GM21786 (cell line): ENCODE data around the gene PRRC2B.
"Not testable (repeated sequence)": the region's sequence is repeated elsewhere in the genome, so short reads cannot be mapped to it uniquely, and the experiment has no call there.

Experiments
- ATAC-seq: cut with Tn5 transposase; IDR thresholded peaks from one replicate; pipeline ENCODE4 v1.9.1; 2021; ENCODE audit not compliant: unreplicated experiment

Gene PRRC2B

GRCh38 chr9:131385296-131385695, 8.6 kb upstream of the PRRC2B start:
- ATAC-seq: no peak

GRCh38 chr9:131386281-131386680, 7.6 kb upstream of the PRRC2B start:
- no peak for ATAC-seq

- ATAC-seq: no peak
These were observed 6.5 kb upstream of the PRRC2B start for GRCh38 chr9:131387394-131387793.

GRCh38 chr9:131391020-131391419, 2.9 kb upstream of the PRRC2B start:
- no peak for ATAC-seq

DNA sequence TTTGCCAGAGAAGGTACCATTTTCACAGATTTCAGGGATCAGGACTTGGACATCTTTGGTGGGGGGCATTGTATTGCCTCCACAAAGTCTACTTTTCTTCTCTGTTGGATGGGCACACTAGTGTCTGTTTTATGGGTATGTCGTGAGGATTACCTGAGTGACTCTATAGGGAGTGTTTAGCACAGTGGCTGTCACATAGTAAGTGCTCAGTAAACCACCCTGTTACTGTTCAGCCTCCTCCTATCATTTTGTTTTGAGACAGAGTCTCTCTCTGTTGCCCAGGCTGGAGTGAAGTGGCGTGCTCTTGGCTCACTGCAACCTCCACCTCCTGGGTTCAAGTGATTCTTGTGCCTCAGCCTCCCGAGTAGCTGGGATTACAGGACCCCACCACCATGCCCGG, 2.4 kb upstream of the PRRC2B start:
- ATAC-seq: no peak

GRCh38 chr9:131394464-131395156, 724 bp downstream of the PRRC2B start:
- no peak for ATAC-seq

GRCh38 chr9:131395157-131396098, 1.5 kb downstream of the PRRC2B start:
- no peak for ATAC-seq

GRCh38 chr9:131396099-131396479, 2.2 kb downstream of the PRRC2B start:
- ATAC-seq: not testable (repeated sequence)

- ATAC-seq: no peak
These were observed 2.7 kb downstream of the PRRC2B start for GRCh38 chr9:131396626-131397025.

GRCh38 chr9:131397100-131397790, 3.4 kb downstream of the PRRC2B start:
- ATAC-seq: no peak

DNA sequence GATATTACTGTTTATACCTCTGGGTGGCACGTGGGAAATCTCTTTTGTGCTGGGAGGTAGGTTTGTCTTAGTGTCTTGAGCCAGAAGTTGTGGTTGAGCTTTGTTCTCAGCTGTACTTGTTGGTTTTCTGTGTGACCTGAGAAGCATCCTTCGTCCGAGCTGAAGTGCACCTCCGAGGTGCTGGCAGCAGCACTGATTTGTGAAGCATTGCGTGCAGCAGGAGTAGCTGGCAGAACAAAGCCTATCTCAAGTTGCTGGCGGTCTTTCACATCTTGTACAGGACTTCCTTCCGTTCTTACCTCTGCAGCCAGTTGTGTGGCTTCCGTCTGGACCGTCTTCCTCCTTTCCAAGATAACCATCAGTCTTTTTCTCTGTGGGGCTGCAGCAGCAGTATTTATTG, 4.3 kb downstream of the PRRC2B start:
- ATAC-seq: no peak

GRCh38 chr9:131399972-131400371, 6.1 kb downstream of the PRRC2B start:
- no peak for ATAC-seq

DNA sequence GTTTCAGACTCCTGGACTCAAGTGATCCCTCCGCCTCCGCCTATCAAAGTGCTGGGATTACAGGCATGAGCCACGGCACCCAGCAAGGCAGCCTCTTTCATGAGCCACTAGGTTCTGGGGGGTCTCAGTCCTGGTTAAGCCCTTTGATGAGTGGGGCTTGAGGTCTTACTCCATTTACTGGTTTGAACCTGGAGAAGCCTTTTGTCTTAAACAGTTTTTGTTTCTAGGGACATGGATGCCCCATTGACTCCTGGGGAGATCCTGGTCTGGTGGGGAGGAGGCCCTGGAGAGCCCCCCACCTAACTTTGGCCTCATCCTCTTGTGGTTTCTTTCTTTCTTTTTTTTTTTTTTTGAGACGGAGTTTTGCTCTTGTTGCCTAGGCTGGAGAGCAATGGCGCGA, 6.7 kb downstream of the PRRC2B start:
- ATAC-seq: no peak

DNA sequence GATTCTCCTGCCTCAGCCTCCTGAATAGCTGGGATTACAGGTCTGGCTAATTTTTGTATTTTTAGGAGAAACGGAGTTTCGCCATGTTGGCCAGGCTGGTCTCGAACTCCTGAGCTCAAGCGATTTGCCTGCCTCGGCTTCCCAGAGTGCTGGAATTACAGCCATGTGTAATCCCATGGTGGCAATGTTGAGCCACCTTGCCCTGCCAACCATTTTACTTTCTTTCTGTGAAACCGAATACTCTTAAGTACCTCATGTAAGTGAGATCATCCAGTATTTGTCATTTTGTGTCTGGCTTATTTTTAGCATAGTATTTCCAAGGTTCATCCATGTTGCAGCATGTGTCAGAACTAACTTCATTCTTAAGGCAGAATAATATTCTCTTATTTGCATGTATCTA, 8.2 kb downstream of the PRRC2B start:
- no peak for ATAC-seq

- ATAC-seq: no peak
These were observed 9.0 kb downstream of the PRRC2B start for GRCh38 chr9:131402738-131403492.

DNA sequence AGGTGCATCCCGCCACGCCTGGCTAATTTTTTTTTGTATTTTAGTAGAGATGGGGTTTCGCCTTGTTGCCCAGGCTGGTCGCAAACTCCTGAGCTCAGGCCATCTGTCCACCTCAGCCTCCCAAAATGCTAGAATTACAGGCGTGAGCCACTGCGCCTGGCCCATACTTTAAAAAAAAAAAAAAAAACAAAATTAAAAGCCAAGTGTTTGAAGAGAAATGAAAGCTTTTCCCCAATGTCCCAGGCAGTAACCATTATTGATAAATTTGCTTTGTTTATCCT, 9.5 kb downstream of the PRRC2B start:
- ATAC-seq: no peak

- no peak for ATAC-seq
These were observed 10.7 kb downstream of the PRRC2B start for GRCh38 chr9:131404581-131404980.

- no peak for ATAC-seq
These were observed 11.1 kb downstream of the PRRC2B start for GRCh38 chr9:131404987-131405386.

DNA sequence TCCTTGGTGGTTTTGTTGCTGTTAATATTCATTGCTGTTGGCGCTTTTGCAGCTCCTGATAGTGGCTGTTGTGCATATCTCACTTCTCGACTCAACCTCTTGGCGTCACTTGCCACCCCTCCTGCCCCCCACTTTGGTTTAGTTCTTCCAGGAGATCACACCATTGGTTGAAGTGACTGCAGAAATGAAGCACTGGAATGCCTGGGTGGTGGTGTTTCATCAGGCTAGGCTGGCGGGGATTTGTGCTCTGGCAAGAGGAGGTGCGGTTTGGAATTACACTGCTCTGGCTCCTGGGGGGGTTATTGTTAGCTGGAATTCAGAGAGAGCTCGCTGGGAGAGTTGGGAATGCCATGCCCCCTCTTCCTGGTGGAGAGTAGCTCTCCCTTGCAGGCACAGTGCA, 11.5 kb downstream of the PRRC2B start:
- no peak for ATAC-seq

- no peak for ATAC-seq
These were observed 12.1 kb downstream of the PRRC2B start for GRCh38 chr9:131405858-131406537.
